Esophagus (tissue), 2 donors: ENCODE results near the gene KRT40. TPM values are rescaled to one million over a fixed set of nuclear protein-coding genes. Genes with fewer than 3 reads are reported as not detected.

ENCODE experiments used
- H3K27ac ChIP-seq, 2 donors: one replicate each; pipeline ENCODE4 v1.5.1; 2013; ENCODE audit warnings: low read depth in 2 of 2, mild to moderate bottlenecking in 2 of 2, inconsistent platforms in 1 of 2, low read length in 1 of 2, moderate library complexity in 1 of 2
- H3K27me3 ChIP-seq, 2 donors: one replicate each; pipeline ENCODE4 v1.6.1; 2013; ENCODE audit warnings: low read length in 2 of 2, control low read depth in 1 of 2, mild to moderate bottlenecking in 1 of 2; ENCODE audit not compliant: insufficient read depth in 2 of 2, control insufficient read depth in 1 of 2
- H3K36me3 ChIP-seq, 2 donors: one replicate each; pipeline ENCODE4 v1.6.1; 2013; ENCODE audit warnings: low read length in 1 of 2; ENCODE audit not compliant: control insufficient read depth in 2 of 2, insufficient read depth in 2 of 2
- H3K4me1 ChIP-seq, 2 donors: one replicate each; pipeline ENCODE4 v1.6.1; 2013; ENCODE audit warnings: low read length in 1 of 2; ENCODE audit not compliant: control insufficient read depth in 2 of 2, insufficient read depth in 2 of 2
- H3K4me3 ChIP-seq, 2 donors: one replicate each; pipeline ENCODE4 v1.5.1; 2013; ENCODE audit warnings: low read length in 2 of 2, mild to moderate bottlenecking in 2 of 2, low read depth in 1 of 2, moderate library complexity in 1 of 2
- H3K9me3 ChIP-seq, 2 donors: one replicate each; pipeline ENCODE4 v1.6.1; 2013; ENCODE audit warnings: mild to moderate bottlenecking in 2 of 2, low read depth in 1 of 2, low read length in 1 of 2, moderate library complexity in 1 of 2; ENCODE audit not compliant: control insufficient read depth in 2 of 2, insufficient read depth in 1 of 2
- WGBS, 2 donors: extraction: QIAGEN DNeasy Blood & Tissue Kit; methylation state at CpG; one replicate each; pipeline ENCODE4 v1.1.7; 2013; 5-methylcytosine and 5-hydroxymethylcytosine counted together
- polyA plus RNA-seq, 2 donors: library from polyadenylated mRNA; stranded (reverse); fragments of 200-250 nt; gene quantifications; one replicate each; pipeline ENCODE4 v1.2.3, GENCODE V29; 2013
- donor health status: healthy with polysubstance abuse.
- donor health status: Bipolar disorder and iron deficiency.

Gene KRT40
- polyA plus RNA-seq, 2 donors, result 0.18 to 0.20 TPM

- Histone ChIP-seq H3K27me3 (no peaks in the 10 kb centered on the region), H3K9me3 (no peaks in the 10 kb centered on the region), H3K36me3 (no peaks in the 10 kb centered on the region), H3K4me3 (no peak overlapping the region), H3K4me1 (no peaks in the 10 kb centered on the region), H3K27ac (no peak overlapping the region)
- WGBS, 2 donors, result 20 to 23% methylated on average over 1 of the region's 1 CpG
Observed at GRCh38 chr17:41013606-41014005, 29.5 kb upstream of the KRT40 start.

DNA sequence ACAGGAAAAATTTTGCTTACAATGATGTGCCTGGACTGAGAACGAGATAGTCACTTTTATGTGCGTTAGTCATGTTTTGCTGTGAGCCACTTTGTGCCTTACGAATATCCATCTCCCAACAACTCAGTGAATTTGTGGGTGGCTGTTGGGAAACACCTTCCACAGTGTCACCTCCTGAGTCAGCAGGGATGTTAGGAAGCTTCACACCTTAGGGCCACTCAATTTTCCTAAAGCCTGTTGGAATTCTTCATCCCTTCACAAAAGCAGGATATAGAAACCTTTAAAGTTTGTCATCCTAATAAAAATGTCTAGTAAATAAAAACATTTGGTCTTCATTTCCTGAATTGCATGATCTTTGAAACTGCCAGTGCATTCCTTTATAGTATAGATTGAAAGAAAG is 29.1 kb upstream of the KRT40 start:
- WGBS, 2 donors, result 75 to 83% methylated on average over 3 of the region's 3 CpGs
- H3K27ac ChIP-seq, result no peak overlapping the region
- no peaks in the 10 kb centered on the region for H3K4me1 ChIP-seq
- H3K4me3 ChIP-seq, result no peak overlapping the region
- H3K27me3 ChIP-seq, result no peaks in the 10 kb centered on the region
- H3K9me3 ChIP-seq, result no peaks in the 10 kb centered on the region
- H3K36me3 ChIP-seq, result no peaks in the 10 kb centered on the region

DNA sequence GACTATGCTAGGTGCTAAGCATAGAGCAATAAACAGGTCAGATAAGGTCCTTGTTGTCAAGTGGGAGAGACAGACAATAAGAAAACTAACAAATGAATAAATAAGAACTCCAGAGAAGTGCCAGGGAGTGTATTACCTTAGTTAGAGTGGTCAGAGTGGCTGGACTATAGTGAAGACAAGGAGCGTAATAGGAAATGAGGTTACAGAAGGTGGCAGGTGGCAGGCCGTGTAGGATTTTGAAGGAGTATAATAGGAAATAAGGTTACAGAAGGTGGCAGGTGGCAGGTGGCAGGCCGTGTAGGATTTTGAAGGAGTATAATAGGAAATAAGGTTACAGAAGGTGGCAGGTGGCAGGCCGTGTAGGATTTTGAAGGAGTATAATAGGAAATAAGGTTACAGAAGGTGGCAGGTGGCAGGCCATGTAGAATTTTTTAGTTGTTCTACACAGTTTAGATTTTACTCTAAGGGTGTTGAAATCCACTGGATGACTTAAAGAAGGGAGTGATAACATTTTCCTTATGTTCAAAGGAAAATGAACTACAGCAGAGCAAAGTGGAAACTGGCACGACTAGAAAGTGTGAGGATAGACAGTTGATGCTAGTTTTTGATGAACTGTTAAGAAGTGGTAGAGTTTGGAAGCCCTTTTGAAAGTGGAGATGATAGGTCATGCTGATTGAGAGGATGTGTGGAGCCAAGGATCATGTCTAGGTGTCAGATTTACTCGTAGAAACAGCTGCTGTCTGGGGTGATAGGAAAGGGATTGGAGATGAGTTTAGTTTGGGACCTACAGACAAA is 28.4 kb upstream of the KRT40 start:
- Histone ChIP-seq H3K27me3 (no peaks in the 10 kb centered on the region), H3K4me3 (no peak overlapping the region), H3K9me3 (no peaks in the 10 kb centered on the region), H3K36me3 (no peaks in the 10 kb centered on the region), H3K27ac (no peak overlapping the region), H3K4me1 (no peaks in the 10 kb centered on the region)
- 75 to 82% methylated on average over 6 of the region's 6 CpGs for WGBS, 2 donors

DNA sequence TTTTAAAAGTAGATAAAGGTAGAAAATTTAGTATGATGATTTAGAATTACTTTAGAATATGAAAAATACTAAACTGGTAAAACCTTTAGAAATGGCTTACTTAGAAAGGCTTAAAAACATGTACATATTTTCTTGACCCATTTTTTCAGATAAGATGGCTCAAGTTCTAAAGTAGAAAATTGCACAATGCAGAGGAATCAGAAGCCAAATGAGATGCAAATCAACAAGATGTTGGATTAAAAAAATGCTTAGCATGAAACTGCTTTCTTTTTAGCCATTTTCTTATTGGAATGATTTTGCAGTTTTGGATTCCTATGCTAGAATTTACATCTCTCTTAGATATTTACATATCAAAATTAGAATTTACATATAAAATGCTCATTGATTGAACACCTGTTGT is 26.3 kb upstream of the KRT40 start:
- Histone ChIP-seq H3K4me1 (no peaks in the 10 kb centered on the region), H3K27ac (no peak overlapping the region), H3K27me3 (no peaks in the 10 kb centered on the region), H3K36me3 (no peaks in the 10 kb centered on the region), H3K9me3 (no peaks in the 10 kb centered on the region), H3K4me3 (no peak overlapping the region)

GRCh38 chr17:41009936-41010335 is 25.8 kb upstream of the KRT40 start:
- 84 to 95% methylated on average over 1 of the region's 1 CpG for WGBS, 2 donors
- Histone ChIP-seq H3K4me1 (no peaks in the 10 kb centered on the region), H3K9me3 (no peaks in the 10 kb centered on the region), H3K4me3 (no peak overlapping the region), H3K27ac (no peak overlapping the region), H3K36me3 (no peaks in the 10 kb centered on the region), H3K27me3 (no peaks in the 10 kb centered on the region)

DNA sequence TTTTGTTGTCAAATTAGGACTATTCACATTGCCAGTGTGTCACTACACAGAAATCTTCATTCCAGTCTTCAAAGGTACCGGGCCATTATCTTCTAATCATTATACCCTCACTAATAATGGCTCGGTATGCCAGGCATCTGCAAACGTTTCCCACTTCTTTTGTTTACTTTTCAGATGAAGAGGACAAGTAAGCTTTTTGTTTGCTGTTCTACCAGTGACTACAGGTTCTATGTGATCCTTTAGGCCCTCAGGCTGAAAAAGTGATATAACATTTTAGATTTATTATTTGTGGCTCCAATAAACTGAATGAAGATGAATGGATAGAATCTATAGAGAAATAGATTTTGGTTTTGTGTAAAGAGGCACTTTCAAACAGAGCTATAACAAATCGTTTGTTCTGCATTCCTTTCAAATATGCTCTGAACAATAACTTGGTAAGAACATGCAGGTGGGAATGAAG is 25.2 kb upstream of the KRT40 start:
- 32 to 35% methylated on average over 4 of the region's 4 CpGs for WGBS, 2 donors

GRCh38 chr17:41008811-41009210 is 24.7 kb upstream of the KRT40 start, which contains the start of gene KRTAP3-1:
Gene KRTAP3-1, minus strand, starts transcription at chr17:41009128. Its CDS starts 54 bp downstream, at chr17:41009074.
- Histone ChIP-seq H3K4me3 (no peak within 1 kb of the TSS), H3K27me3 (no peaks in the 10 kb centered on the region), H3K9me3 (no peaks in the 10 kb centered on the region), H3K4me1 (no peaks in the 10 kb centered on the region), H3K27ac (no peak within 1 kb of the TSS), H3K36me3 (no peaks in the 10 kb centered on the region)
- 72 to 85% methylated on average over 8 of the region's 8 CpGs for WGBS, 2 donors

More for the DNA sequence above, 25.2 kb upstream of the KRT40 start:
- H3K27me3 ChIP-seq, result no peaks in the 10 kb centered on the region
- no peaks in the 10 kb centered on the region for H3K4me1 ChIP-seq
- no peaks in the 10 kb centered on the region for H3K36me3 ChIP-seq
- H3K27ac ChIP-seq, result no peak overlapping the region
- H3K9me3 ChIP-seq, result no peaks in the 10 kb centered on the region
- no peak overlapping the region for H3K4me3 ChIP-seq

DNA sequence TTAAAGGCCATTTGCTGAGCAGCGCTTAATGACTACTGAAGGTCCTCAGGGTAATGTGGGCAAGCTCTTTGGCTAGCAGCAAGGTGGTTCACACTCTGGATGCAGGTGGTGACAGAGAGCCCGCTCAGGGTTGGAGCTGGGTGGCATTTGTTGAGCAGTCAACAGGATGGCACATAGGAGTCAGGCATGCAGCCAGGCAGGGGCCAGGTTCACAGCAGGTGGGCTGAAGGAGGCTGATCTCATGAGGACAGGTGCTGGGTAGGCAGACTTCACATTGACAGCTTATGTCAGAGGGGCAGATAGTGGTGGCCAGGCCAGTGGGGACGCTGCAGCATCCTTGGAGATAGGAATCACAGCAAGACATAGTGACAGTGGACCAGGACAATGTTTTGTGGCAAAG is 20.3 kb upstream of the KRT40 start:
- Histone ChIP-seq H3K27ac (no peak overlapping the region), H3K4me3 (no peak overlapping the region), H3K27me3 (no peaks in the 10 kb centered on the region), H3K4me1 (peaks cover 0 to 2% of the 10 kb centered on the region in 2 donors), H3K36me3 (no peaks in the 10 kb centered on the region), H3K9me3 (no peaks in the 10 kb centered on the region)
- WGBS, 2 donors, result 82 to 94% methylated on average over 3 of the region's 3 CpGs

DNA sequence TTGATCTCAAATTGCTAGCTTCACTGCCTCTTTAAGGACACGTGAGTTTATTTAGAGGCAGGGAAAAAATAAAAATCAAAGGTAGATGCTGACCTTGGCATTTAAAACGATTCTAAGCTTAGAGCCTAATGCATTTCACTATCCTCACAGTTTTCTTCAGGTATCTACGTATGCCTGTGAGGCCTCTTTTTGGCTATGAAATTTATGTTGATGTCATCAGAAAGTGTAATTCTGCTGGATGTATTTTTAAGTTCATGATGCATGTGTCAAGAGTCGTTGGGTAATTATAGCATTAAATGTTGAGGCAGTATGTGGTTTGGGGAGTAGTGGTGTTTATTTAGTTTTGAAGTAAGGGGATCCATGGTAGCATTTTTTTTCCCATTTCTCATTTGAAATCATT is 19.8 kb upstream of the KRT40 start:
- Histone ChIP-seq H3K4me1 (peaks cover 0 to 2% of the 10 kb centered on the region in 2 donors), H3K27me3 (no peaks in the 10 kb centered on the region)

DNA sequence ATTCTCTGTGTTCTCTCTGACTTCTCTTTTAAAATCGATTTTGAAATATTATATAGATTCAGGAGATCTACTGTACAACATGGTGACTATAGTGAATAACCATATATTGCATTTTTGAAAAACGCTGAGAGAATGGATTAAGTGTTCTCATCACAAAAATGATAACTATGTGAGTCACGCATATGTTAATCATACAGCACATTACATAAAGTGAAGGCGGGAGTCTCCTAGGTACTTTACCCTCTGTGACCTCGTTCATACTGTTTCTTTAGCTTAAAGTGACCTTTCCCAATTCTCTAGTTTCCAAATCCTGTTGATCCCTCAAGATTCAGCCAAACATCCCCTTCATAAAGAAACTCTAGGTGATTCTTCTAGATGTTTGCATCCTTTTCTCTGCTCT is 18.7 kb upstream of the KRT40 start:
- H3K4me1 ChIP-seq, result peaks cover 0 to 2% of the 10 kb centered on the region in 2 donors
- H3K4me3 ChIP-seq, result no peak overlapping the region
- H3K36me3 ChIP-seq, result no peaks in the 10 kb centered on the region
- WGBS, 2 donors, result 33 to 37% methylated on average over 5 of the region's 5 CpGs
- H3K27ac ChIP-seq, result no peak overlapping the region
- no peaks in the 10 kb centered on the region for H3K9me3 ChIP-seq
- H3K27me3 ChIP-seq, result no peaks in the 10 kb centered on the region

More for the DNA sequence above, 19.8 kb upstream of the KRT40 start:
- no peaks in the 10 kb centered on the region for H3K36me3 ChIP-seq
- 48 to 64% methylated on average over 4 of the region's 4 CpGs for WGBS, 2 donors
- no peaks in the 10 kb centered on the region for H3K9me3 ChIP-seq
- no peak overlapping the region for H3K27ac ChIP-seq
- H3K4me3 ChIP-seq, result no peak overlapping the region
